Lung (tissue), 16 donors: Measurements from ENCODE around the gene ZNF555. TPM values are rescaled to one million over a fixed set of nuclear protein-coding genes. Genes with fewer than 3 reads are reported as not detected.
"Not testable (repeated sequence)": the region's sequence is repeated elsewhere in the genome, so short reads cannot be mapped to it uniquely, and the experiment has no call there.

Experiments used
- ATAC-seq: fragments of 200-7000 bp; cut with Tn5 transposase; one replicate; pipeline ENCODE4 v1.9.1; 2020; ENCODE audit warnings: moderate number of reproducible peaks; ENCODE audit not compliant: insufficient read depth, low FRiP score
- DNase-seq, 3 donors: peaks; one replicate each; pipeline ENCODE4 v3.0.0-alpha.2; 2013 to 2017
- H3K27ac ChIP-seq, 2 donors: one replicate each; pipeline ENCODE4 v1.5.1; 2013; ENCODE audit warnings: mild to moderate bottlenecking in 2 of 2, moderate library complexity in 2 of 2, control low read depth in 1 of 2, inconsistent platforms in 1 of 2, low read depth in 1 of 2, low read length in 1 of 2
- H3K27me3 ChIP-seq, 3 donors: one replicate each; pipeline ENCODE4 v1.5.1; 2013; ENCODE audit warnings: low read length in 2 of 3; ENCODE audit not compliant: control insufficient read depth in 3 of 3, insufficient read depth in 3 of 3
- H3K36me3 ChIP-seq, 4 donors: one replicate each; pipeline ENCODE4 v1.5.1; 2013; ENCODE audit warnings: low read length in 4 of 4, mild to moderate bottlenecking in 1 of 4, moderate library complexity in 1 of 4; ENCODE audit not compliant: control insufficient read depth in 4 of 4, insufficient read depth in 4 of 4
- H3K4me1 ChIP-seq, 5 donors: one replicate each; pipeline ENCODE4 v1.5.1; 2013; ENCODE audit warnings: low read length in 5 of 5, mild to moderate bottlenecking in 2 of 5, moderate library complexity in 1 of 5; ENCODE audit not compliant: control insufficient read depth in 5 of 5, insufficient read depth in 5 of 5
- H3K4me3 ChIP-seq: one replicate; pipeline ENCODE4 v1.5.1; 2013; ENCODE audit warnings: mild to moderate bottlenecking, control low read depth, moderate library complexity
- H3K9ac ChIP-seq, 2 donors: one replicate each; pipeline ENCODE4 v1.5.1; 2013; ENCODE audit warnings: low read length in 2 of 2, control low read depth in 1 of 2; ENCODE audit not compliant: insufficient read depth in 1 of 2
- H3K9me3 ChIP-seq, 4 donors: one replicate each; pipeline ENCODE4 v1.5.1; 2013; ENCODE audit warnings: low read length in 3 of 4, mild to moderate bottlenecking in 1 of 4, moderate library complexity in 1 of 4; ENCODE audit not compliant: control insufficient read depth in 4 of 4, insufficient read depth in 3 of 4
- CTCF ChIP-seq: IDR thresholded peaks from 2 replicates; pipeline ENCODE4 v1.5.1; 2012; ENCODE audit warnings: mild to moderate bottlenecking; ENCODE audit errors: control extremely low read depth, extremely low read depth
- WGBS, 2 donors: extraction: QIAGEN DNeasy Blood & Tissue Kit; methylation state at CpG; one replicate each; pipeline ENCODE4 v1.1.7; 2013; 5-methylcytosine and 5-hydroxymethylcytosine counted together
- long read RNA-seq, 5 donors: transcript quantifications; one replicate each; lab custom pipeline, GENCODE V29; 2026
- polyA plus RNA-seq, 2 donors: library from polyadenylated mRNA; stranded (reverse); fragments of 200-250 nt; gene quantifications; one replicate each; pipeline ENCODE4 v1.2.1, GENCODE V29; 2013
- total RNA-seq, 2 donors: library from RNA; depleted of rRNA in 1 of 2; stranded (reverse); fragments of >200 nt in 1 of 2; gene quantifications; one replicate each; pipeline ENCODE4 v1.2.1, GENCODE V29; 2014 to 2021
- donor health status: control.
- donor health status: control.
- donor health status: Bipolar disorder and iron deficiency.
- donor health status: healthy.
- donor health status: DM: yes; HTN: yes; CAD: no.

ZNF555 gene
- 1 to 10 TPM; 5.0 to 9.6 TPM for total RNA-seq
- polyA plus RNA-seq, result 1 to 10 TPM; 1.6 to 2.1 TPM
- long read RNA-seq, donor 1, full-length matches to known transcripts, result 8 of 8 reads
- long read RNA-seq, donor 1, partial matches to known transcripts, result 0 of 8 reads
- long read RNA-seq, donor 1, other reads (novel, unspliced or antisense), result 0 of 8 reads
- long read RNA-seq, donor 2, result 0 reads
- long read RNA-seq, donor 3, result 0 reads
- long read RNA-seq, donor 4, full-length matches to known transcripts, result 2 of 2 reads
- long read RNA-seq, donor 4, partial matches to known transcripts, result 0 of 2 reads
- long read RNA-seq, donor 4, other reads (novel, unspliced or antisense), result 0 of 2 reads
- long read RNA-seq, donor 5, full-length matches to known transcripts, result 1 of 1 reads
- long read RNA-seq, donor 5, partial matches to known transcripts, result 0 of 1 reads
- long read RNA-seq, donor 5, other reads (novel, unspliced or antisense), result 0 of 1 reads

- peak; percentile 100 for DNase-seq
- Histone ChIP-seq H3K27me3 (no peaks in the 10 kb centered on the region), H3K27ac (peak within 1 kb of the TSS; percentile 97 to 98), H3K9me3 (peaks cover 0 to 18% (median 6%) of the 10 kb centered on the region in 4 donors), H3K4me1 (peaks cover 0 to 9% (median 6%) of the 10 kb centered on the region in 5 donors), H3K9ac (peak within 1 kb of the TSS; percentile 63 to 75), H3K36me3 (peaks cover 0 to 28% (median 12%) of the 10 kb centered on the region in 4 donors), H3K4me3 (peak within 1 kb of the TSS; percentile 97)
- TF ChIP-seq CTCF, result peak; percentile 40
- peak; percentile 96 for ATAC-seq
- WGBS, 2 donors, result 0 to 1% methylated on average over 88 to 106 of the region's 106 CpGs
Observed at GRCh38 chr19:2840794-2841791, at the start of gene ZNF555. TSS of gene ZNF555 (plus strand) at chr19:2841475. CDS start at chr19:2841573, 98 bp downstream.

- Histone ChIP-seq H3K27me3 (no peaks in the 10 kb centered on the region), H3K4me3 (no peak overlapping the region), H3K36me3 (peaks cover 0 to 32% (median 11%) of the 10 kb centered on the region in 4 donors), H3K27ac (no peak overlapping the region), H3K4me1 (no peaks in the 10 kb centered on the region), H3K9ac (no peak overlapping the region), H3K9me3 (no peaks in the 10 kb centered on the region)
- TF ChIP-seq CTCF, result no peak
- no peak for DNase-seq
- no peak for ATAC-seq
- WGBS, 2 donors, result 94% methylated on average over 14 to 16 of the region's 16 CpGs
Observed at GRCh38 chr19:2791876-2792275, 49.4 kb upstream of the ZNF555 start.

GRCh38 chr19:2792666-2793065, 48.6 kb upstream of the ZNF555 start:
- peaks cover 0 to 40% (median 12%) of the 10 kb centered on the region in 4 donors for H3K36me3 ChIP-seq
- WGBS, 2 donors, result 95 to 96% methylated on average over 10 of the region's 10 CpGs

GRCh38 chr19:2793126-2793525, 48.1 kb upstream of the ZNF555 start:
- H3K27me3 ChIP-seq, result no peaks in the 10 kb centered on the region
- WGBS, 2 donors, result 95 to 96% methylated on average over 7 of the region's 7 CpGs

More at GRCh38 chr19:2792666-2793065, 48.6 kb upstream of the ZNF555 start:
- not testable (repeated sequence) for ATAC-seq, H3K4me3 ChIP-seq, H3K9me3 ChIP-seq, H3K4me1 ChIP-seq, DNase-seq, H3K9ac ChIP-seq, H3K27me3 ChIP-seq, H3K27ac ChIP-seq

More at GRCh38 chr19:2793126-2793525, 48.1 kb upstream of the ZNF555 start:
- TF ChIP-seq CTCF, result no peak
- H3K4me1 ChIP-seq, result no peaks in the 10 kb centered on the region
- H3K36me3 ChIP-seq, result peaks cover 0 to 41% (median 13%) of the 10 kb centered on the region in 4 donors
- no peak for ATAC-seq
- DNase-seq, result no peak
- no peak overlapping the region for H3K4me3 ChIP-seq
- no peak overlapping the region for H3K27ac ChIP-seq
- H3K9ac ChIP-seq, result no peak overlapping the region
- H3K9me3 ChIP-seq, result no peaks in the 10 kb centered on the region
